HEK293 (cell line): ENCODE measurements around the gene N4BP3.

Experiments used
- CTCF ChIA-PET: fragments of 350-600 bp; formaldehyde crosslinking; extraction: SDS; loops from one replicate; lab custom pipeline; 2021; ENCODE audit warnings: antibody characterized with exemption; lab: Yijun Ruan, JAX
- POLR2A ChIA-PET: fragments of 300-600 bp; formaldehyde crosslinking; extraction: SDS; loops from one replicate; lab custom pipeline; 2020; ENCODE audit warnings: antibody characterized with exemption, inconsistent platforms; lab: Yijun Ruan, JAX
- H3K27ac ChIP-seq: fragments of 200-500 bp; sonication (Bioruptor generic); 2 replicates; pipeline ENCODE4 v1.5.1; 2014; ENCODE audit warnings: low read depth, low read length, control low read depth, inconsistent platforms; ENCODE audit errors: extremely low read depth
- H3K36me3 ChIP-seq, 2 experiments: fragments of 200-500 bp in 1 of 2; sonication (Bioruptor generic) in 1 of 2; 1 replicate in 1 of 2; 2 replicates in 1 of 2; pipeline ENCODE4 v1.5.1; 2014 to 2017; ENCODE audit warnings: inconsistent platforms in 2 of 2, low read length in 2 of 2; ENCODE audit not compliant: control insufficient read depth in 2 of 2, insufficient read depth in 1 of 2
- H3K4me1 ChIP-seq: fragments of 200-500 bp; sonication (Bioruptor generic); 2 replicates; pipeline ENCODE4 v1.5.1; 2014; ENCODE audit warnings: mild to moderate bottlenecking, low read length, inconsistent platforms; ENCODE audit not compliant: control insufficient read depth, insufficient read depth
- H3K4me3 ChIP-seq: 2 replicates; pipeline ENCODE4 v1.5.1; 2011; ENCODE audit warnings: low read depth, mild to moderate bottlenecking, control low read depth, low read length, moderate library complexity
- H3K9me3 ChIP-seq: fragments of 200-500 bp; sonication (Bioruptor generic); 2 replicates; pipeline ENCODE4 v1.5.1; 2014; ENCODE audit warnings: low read depth, low read length, inconsistent platforms; ENCODE audit not compliant: control insufficient read depth, insufficient read depth
- GLI2 ChIP-seq: fragments of 450-650 bp; formaldehyde crosslinking; IDR thresholded peaks from 2 replicates; pipeline ENCODE4; 2017; ENCODE audit warnings: missing biosample characterization, missing genetic modification characterization, low read depth, borderline replicate concordance
- GLIS1 ChIP-seq: fragments of 450-650 bp; formaldehyde crosslinking; IDR thresholded peaks from 2 replicates; pipeline ENCODE4 v1.5.1; 2016; ENCODE audit warnings: missing biosample characterization, missing genetic modification characterization
- IKZF3 ChIP-seq: fragments of 450-650 bp; IDR thresholded peaks from 2 replicates; pipeline ENCODE4 v1.5.0; 2018; ENCODE audit warnings: missing biosample characterization, mild to moderate bottlenecking, missing genetic modification characterization, moderate library complexity
- KLF10 ChIP-seq: fragments of 450-650 bp; IDR thresholded peaks from 2 replicates; pipeline ENCODE4 v1.5.1; 2018; ENCODE audit warnings: missing biosample characterization, mild to moderate bottlenecking, missing genetic modification characterization
- KLF17 ChIP-seq: fragments of 450-650 bp; formaldehyde crosslinking; IDR thresholded peaks from 2 replicates; pipeline ENCODE4 v1.5.1; 2016; ENCODE audit warnings: missing biosample characterization, missing genetic modification characterization
- KLF7 ChIP-seq: fragments of 450-650 bp; formaldehyde crosslinking; IDR thresholded peaks from 2 replicates; pipeline ENCODE4 v1.5.1; 2016; ENCODE audit warnings: missing biosample characterization, missing genetic modification characterization, borderline replicate concordance
- PRDM4 ChIP-seq: fragments of 450-650 bp; formaldehyde crosslinking; IDR thresholded peaks from 2 replicates; pipeline ENCODE4 v1.5.1; 2017; ENCODE audit warnings: missing biosample characterization, missing genetic modification characterization
- SCRT2 ChIP-seq: fragments of 450-650 bp; formaldehyde crosslinking; IDR thresholded peaks from 2 replicates; pipeline ENCODE4 v1.5.1; 2016; ENCODE audit warnings: missing biosample characterization, missing genetic modification characterization
- YY2 ChIP-seq: fragments of 450-650 bp; formaldehyde crosslinking; IDR thresholded peaks from 2 replicates; pipeline ENCODE4 v1.5.1; 2016; ENCODE audit warnings: missing biosample characterization, missing genetic modification characterization
- ZBTB44 ChIP-seq: fragments of 450-650 bp; IDR thresholded peaks from 2 replicates; pipeline ENCODE4 v1.5.1; 2018; ENCODE audit warnings: missing biosample characterization, mild to moderate bottlenecking, missing genetic modification characterization
- ZBTB7A ChIP-seq: fragments of 450-650 bp; formaldehyde crosslinking; IDR thresholded peaks from 2 replicates; pipeline ENCODE4 v1.5.1; 2016; ENCODE audit warnings: low read depth, missing biosample characterization, missing genetic modification characterization
- ZBTB8A ChIP-seq: fragments of 450-650 bp; formaldehyde crosslinking; IDR thresholded peaks from 2 replicates; pipeline ENCODE4 v1.5.1; 2016; ENCODE audit warnings: missing biosample characterization, missing genetic modification characterization
- ZFHX2 ChIP-seq: fragments of 450-650 bp; formaldehyde crosslinking; conservative IDR thresholded peaks from 2 replicates; pipeline ENCODE4 v1.5.1; 2016; ENCODE audit warnings: missing biosample characterization, missing genetic modification characterization
- ZIC2 ChIP-seq: fragments of 450-650 bp; formaldehyde crosslinking; IDR thresholded peaks from 2 replicates; pipeline ENCODE4 v1.5.1; 2016; ENCODE audit warnings: missing biosample characterization, missing genetic modification characterization
- ZNF133 ChIP-seq: fragments of 450-650 bp; formaldehyde crosslinking; IDR thresholded peaks from 2 replicates; pipeline ENCODE4 v1.5.1; 2016; ENCODE audit warnings: missing biosample characterization, missing genetic modification characterization
- ZNF24 ChIP-seq: fragments of 450-650 bp; formaldehyde crosslinking; IDR thresholded peaks from 2 replicates; pipeline ENCODE4 v1.5.1; 2016; ENCODE audit warnings: missing biosample characterization, missing genetic modification characterization
- ZNF335 ChIP-seq: fragments of 450-650 bp; formaldehyde crosslinking; conservative IDR thresholded peaks from 2 replicates; pipeline ENCODE4 v1.5.1; 2016; ENCODE audit warnings: missing biosample characterization, missing genetic modification characterization
- ZNF394 ChIP-seq: fragments of 450-650 bp; formaldehyde crosslinking; IDR thresholded peaks from 2 replicates; pipeline ENCODE4 v1.5.1; 2016; ENCODE audit warnings: missing biosample characterization, missing genetic modification characterization, mild to moderate bottlenecking, moderate library complexity, borderline replicate concordance
- ZNF423 ChIP-seq: fragments of 450-650 bp; formaldehyde crosslinking; IDR thresholded peaks from 2 replicates; pipeline ENCODE4 v1.5.1; 2016; ENCODE audit warnings: missing biosample characterization, missing genetic modification characterization
- ZNF426 ChIP-seq: fragments of 450-650 bp; formaldehyde crosslinking; IDR thresholded peaks from 2 replicates; pipeline ENCODE4 v1.5.1; 2017; ENCODE audit warnings: missing biosample characterization, missing genetic modification characterization, mild to moderate bottlenecking, inconsistent platforms, moderate library complexity
- ZNF560 ChIP-seq: fragments of 450-650 bp; formaldehyde crosslinking; IDR thresholded peaks from 2 replicates; pipeline ENCODE4 v1.5.1; 2017; ENCODE audit warnings: missing biosample characterization, missing genetic modification characterization, borderline replicate concordance
- ZNF600 ChIP-seq: fragments of 450-650 bp; formaldehyde crosslinking; IDR thresholded peaks from 2 replicates; pipeline ENCODE4 v1.5.1; 2016; ENCODE audit warnings: missing biosample characterization, missing genetic modification characterization
- ZNF639 ChIP-seq: fragments of 450-650 bp; formaldehyde crosslinking; IDR thresholded peaks from 2 replicates; pipeline ENCODE4 v1.5.1; 2016; ENCODE audit warnings: missing biosample characterization, missing genetic modification characterization
- ZNF654 ChIP-seq: fragments of 450-650 bp; formaldehyde crosslinking; IDR thresholded peaks from 2 replicates; pipeline ENCODE4 v1.5.1; 2016; ENCODE audit warnings: low read depth, missing biosample characterization, missing genetic modification characterization
- ZNF664 ChIP-seq: fragments of 450-650 bp; formaldehyde crosslinking; IDR thresholded peaks from 2 replicates; pipeline ENCODE4 v1.5.1; 2016; ENCODE audit warnings: missing biosample characterization, missing genetic modification characterization
- ZNF776 ChIP-seq: fragments of 450-650 bp; formaldehyde crosslinking; IDR thresholded peaks from 2 replicates; pipeline ENCODE4 v1.5.0; 2017; ENCODE audit warnings: missing biosample characterization, missing genetic modification characterization, borderline replicate concordance
- ZNF843 ChIP-seq: fragments of 450-650 bp; formaldehyde crosslinking; IDR thresholded peaks from 2 replicates; pipeline ENCODE4 v1.5.1; 2016; ENCODE audit warnings: missing biosample characterization, missing genetic modification characterization
- ZSCAN16 ChIP-seq: fragments of 450-650 bp; formaldehyde crosslinking; IDR thresholded peaks from 2 replicates; pipeline ENCODE4 v1.5.1; 2016; ENCODE audit warnings: missing biosample characterization, missing genetic modification characterization

Gene N4BP3

GRCh38 chr5:178113841-178114324 is 551 bp downstream of the N4BP3 start (continued):
- TF ChIP-seq ZNF335 (tag by site-specific recombination) (peak; percentile 47), ZNF600 (tag by site-specific recombination) (no peak), ZNF843 (tag by site-specific recombination) (no peak), IKZF3 (tag by site-specific recombination) (no peak), ZNF394 (tag by site-specific recombination) (no peak), ZFHX2 (tag by site-specific recombination) (no peak), ZNF664 (tag by site-specific recombination) (no peak), YY2 (no peak), ZBTB8A (tag by site-specific recombination) (no peak), KLF17 (no peak), ZBTB7A (tag by site-specific recombination) (no peak), ZNF133 (tag by site-specific recombination) (no peak), ZNF654 (tag by site-specific recombination) (no peak), ZSCAN16 (tag by site-specific recombination) (no peak), GLI2 (tag by site-specific recombination) (no peak), ZNF776 (tag by site-specific recombination) (no peak), ZBTB44 (tag by site-specific recombination) (no peak)
- TF ChIP-seq, all 188 proteins: peak for 12

GRCh38 chr5:178114325-178115135 is 1.2 kb downstream of the N4BP3 start:
- CTCF ChIA-PET, result interaction anchor here (0.5 to 1.0 kb wide), 2 partner anchors 12 to 37 kb away, joined by 3 read pairs; no protein-coding TSS in a partner anchor
- Histone ChIP-seq H3K27ac (no peak overlapping the region), H3K36me3 (no peaks in the 10 kb centered on the region), H3K4me3 (peak overlapping the region; percentile 49), H3K4me1 (no peaks in the 10 kb centered on the region), H3K9me3 (no peaks in the 10 kb centered on the region)
- POLR2A ChIA-PET, result interaction anchor here (0.6 to 0.8 kb wide), 2 partner anchors 10 to 15 kb away, joined by 3 read pairs; no protein-coding TSS in a partner anchor
- TF ChIP-seq ZIC2 (tag by site-specific recombination) (peak; percentile 65), ZNF654 (tag by site-specific recombination) (no peak), GLIS1 (tag by site-specific recombination) (peak; percentile 39; the same call in 1 of the 2 replicates), ZNF639 (tag by site-specific recombination) (no peak), ZNF426 (tag by site-specific recombination) (no peak), ZNF423 (tag by site-specific recombination) (no peak), KLF10 (tag by site-specific recombination) (0 out of 2 replicates have a peak, but pooled peaks have one; percentile 11), ZNF560 (no peak), ZNF24 (tag by site-specific recombination) (no peak), SCRT2 (tag by site-specific recombination) (no peak), PRDM4 (no peak), KLF7 (no peak)
